Esophagus squamous epithelium (tissue), 4 donors: ENCODE measurements around the gene KCNH6.

ENCODE experiments used
- POLR2A ChIP-seq, 4 donors: fragments of 450-650 bp; IDR thresholded peaks; one replicate each; pipeline ENCODE4 v1.6.1; 2017; ENCODE audit warnings: antibody characterized with exemption in 4 of 4, mild to moderate bottlenecking in 4 of 4, moderate library complexity in 3 of 4
- TF ChIP-seq, protein P1 (sequence below), 6 experiments: fragments of 450-650 bp in 4 of 6; fragments of 200-600 bp in 2 of 6; sonication (generic) in 2 of 6; IDR thresholded peaks; one replicate each; pipeline ENCODE4 v1.5.1; 2016 to 2019; ENCODE audit warnings: antibody characterized with exemption in 6 of 6, mild to moderate bottlenecking in 4 of 6, moderate library complexity in 4 of 6

DNA sequence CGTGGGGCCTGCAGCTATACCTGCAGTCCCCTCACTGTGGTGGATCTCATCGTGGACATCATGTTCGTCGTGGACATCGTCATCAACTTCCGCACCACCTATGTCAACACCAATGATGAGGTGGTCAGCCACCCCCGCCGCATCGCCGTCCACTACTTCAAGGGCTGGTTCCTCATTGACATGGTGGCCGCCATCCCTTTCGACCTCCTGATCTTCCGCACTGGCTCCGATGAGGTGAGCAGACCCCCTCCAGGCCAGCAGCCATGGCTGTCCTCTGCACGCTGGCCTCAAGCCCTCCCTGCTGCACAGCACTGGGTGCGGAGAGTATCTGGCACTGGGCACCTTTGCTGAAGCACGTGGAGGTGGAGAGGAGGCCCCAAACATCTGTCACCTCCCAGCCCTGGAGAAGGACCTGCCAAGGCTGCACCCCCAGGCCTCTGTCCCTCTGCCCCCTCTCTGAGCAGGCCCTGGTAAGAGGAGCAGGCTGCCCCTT lies 11.0 kb downstream of the KCNH6 start:
- TF ChIP-seq, protein P1, sequence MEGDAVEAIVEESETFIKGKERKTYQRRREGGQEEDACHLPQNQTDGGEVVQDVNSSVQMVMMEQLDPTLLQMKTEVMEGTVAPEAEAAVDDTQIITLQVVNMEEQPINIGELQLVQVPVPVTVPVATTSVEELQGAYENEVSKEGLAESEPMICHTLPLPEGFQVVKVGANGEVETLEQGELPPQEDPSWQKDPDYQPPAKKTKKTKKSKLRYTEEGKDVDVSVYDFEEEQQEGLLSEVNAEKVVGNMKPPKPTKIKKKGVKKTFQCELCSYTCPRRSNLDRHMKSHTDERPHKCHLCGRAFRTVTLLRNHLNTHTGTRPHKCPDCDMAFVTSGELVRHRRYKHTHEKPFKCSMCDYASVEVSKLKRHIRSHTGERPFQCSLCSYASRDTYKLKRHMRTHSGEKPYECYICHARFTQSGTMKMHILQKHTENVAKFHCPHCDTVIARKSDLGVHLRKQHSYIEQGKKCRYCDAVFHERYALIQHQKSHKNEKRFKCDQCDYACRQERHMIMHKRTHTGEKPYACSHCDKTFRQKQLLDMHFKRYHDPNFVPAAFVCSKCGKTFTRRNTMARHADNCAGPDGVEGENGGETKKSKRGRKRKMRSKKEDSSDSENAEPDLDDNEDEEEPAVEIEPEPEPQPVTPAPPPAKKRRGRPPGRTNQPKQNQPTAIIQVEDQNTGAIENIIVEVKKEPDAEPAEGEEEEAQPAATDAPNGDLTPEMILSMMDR (IDR thresholded peaks at IDR 0.05): no peak
- TF ChIP-seq POLR2A (IDR thresholded peaks at IDR 0.05): no peak
